HG03460 (cell line): Measurements from ENCODE around the gene LAPTM5.
"Not testable (repeated sequence)": the region's sequence is repeated elsewhere in the genome, so short reads cannot be mapped to it uniquely, and the experiment has no call there.

Source experiments
- ATAC-seq: cut with Tn5 transposase; IDR thresholded peaks from one replicate; pipeline ENCODE4 v1.9.1; 2021; ENCODE audit not compliant: unreplicated experiment

The LAPTM5 gene

DNA sequence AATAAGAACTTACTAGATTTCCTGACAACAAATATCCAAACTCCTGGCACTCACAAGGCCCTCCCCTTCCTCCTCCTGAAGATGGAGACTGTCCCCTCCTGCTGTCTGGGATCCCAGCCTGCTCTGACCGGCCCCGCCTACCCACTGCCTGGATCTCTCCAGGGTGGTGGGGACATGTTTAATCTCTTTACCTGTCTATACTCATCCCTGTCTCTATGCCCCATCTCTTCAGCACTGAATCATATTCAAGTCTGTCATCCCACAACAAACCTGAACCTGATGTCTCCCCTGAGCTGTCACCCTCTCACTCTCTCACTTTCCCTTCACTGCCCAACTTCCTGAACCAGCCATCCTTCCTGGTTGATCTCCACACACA lies 56.3 kb downstream of the LAPTM5 start:
- no peak for ATAC-seq

GRCh38 chr1:30700528-30701257 lies 56.9 kb downstream of the LAPTM5 start:
- ATAC-seq: no peak

DNA sequence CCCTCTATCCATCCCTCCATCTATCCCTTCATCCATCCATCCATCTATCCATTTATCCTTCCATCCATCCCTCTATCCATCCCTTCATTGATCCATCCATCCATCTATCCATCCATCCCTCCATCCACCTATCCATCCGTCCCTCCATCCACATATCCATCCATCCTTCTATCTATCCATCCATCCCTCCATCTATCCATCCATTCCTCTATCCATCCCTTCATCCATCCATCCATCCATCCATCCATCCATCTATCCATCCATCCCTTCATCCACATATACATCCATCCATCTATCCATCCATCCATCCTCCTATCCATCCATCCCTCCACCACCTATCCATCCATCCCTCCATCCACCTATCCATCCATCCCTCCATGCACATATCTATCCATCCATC lies 57.8 kb downstream of the LAPTM5 start:
- ATAC-seq: no peak

DNA sequence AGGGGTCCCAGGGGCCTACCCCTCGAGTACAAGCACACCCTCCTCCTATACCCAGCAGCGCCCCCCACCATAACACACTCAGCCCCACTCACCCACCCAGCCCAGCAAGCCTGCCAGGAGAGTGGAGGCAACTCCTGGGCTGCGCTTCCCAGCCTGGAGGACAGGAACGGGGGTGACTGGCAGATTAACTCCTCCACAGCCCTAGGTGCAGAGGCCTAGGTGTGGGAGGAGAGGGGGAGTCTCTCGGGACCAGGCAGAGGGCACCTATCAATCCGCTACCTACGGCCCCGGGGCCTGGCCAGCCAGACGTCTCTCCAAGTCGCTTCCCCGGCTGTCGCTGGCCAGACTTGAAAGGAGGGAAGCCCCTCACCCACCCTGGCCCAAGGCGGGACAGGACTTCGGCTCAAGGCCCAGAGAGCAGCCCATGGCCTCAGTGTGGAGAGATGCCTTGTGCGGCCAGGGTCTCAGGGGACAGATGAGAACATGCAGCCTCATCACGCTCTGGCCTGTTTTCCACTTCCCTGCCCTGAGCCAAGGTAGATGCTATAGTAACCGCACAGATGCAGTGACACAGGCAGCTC lies 59.1 kb downstream of the LAPTM5 start:
- no peak for ATAC-seq

- no peak for ATAC-seq
Observed at GRCh38 chr1:30697571-30698376, 59.8 kb downstream of the LAPTM5 start.

GRCh38 chr1:30696831-30697230 lies 60.7 kb downstream of the LAPTM5 start:
- no peak for ATAC-seq

- ATAC-seq: no peak
Observed at GRCh38 chr1:30695439-30695841, 62.1 kb downstream of the LAPTM5 start.

- ATAC-seq: no peak
Observed at GRCh38 chr1:30694280-30695175, 63.0 kb downstream of the LAPTM5 start.

DNA sequence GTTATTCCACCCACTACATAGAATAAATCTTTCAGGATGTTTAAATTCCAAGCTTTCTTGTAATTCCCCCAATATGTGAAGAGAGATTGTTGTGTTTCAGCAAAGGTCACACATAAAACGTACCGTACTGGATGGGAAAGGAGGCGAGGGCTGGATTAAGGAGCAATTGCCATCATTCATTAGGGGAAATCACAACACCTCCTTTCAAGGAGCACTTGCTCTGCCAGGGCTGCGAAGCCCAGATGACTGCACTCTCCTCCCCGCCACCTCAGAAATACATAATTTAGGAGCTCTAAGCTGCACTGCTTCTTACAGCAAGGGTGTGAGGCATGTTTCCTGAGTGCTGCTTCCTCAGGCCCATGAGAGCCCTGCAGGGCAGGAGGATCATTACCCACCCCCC lies 63.8 kb downstream of the LAPTM5 start:
- ATAC-seq: no peak

- no peak for ATAC-seq
Observed at GRCh38 chr1:30693366-30693765, 64.2 kb downstream of the LAPTM5 start.

DNA sequence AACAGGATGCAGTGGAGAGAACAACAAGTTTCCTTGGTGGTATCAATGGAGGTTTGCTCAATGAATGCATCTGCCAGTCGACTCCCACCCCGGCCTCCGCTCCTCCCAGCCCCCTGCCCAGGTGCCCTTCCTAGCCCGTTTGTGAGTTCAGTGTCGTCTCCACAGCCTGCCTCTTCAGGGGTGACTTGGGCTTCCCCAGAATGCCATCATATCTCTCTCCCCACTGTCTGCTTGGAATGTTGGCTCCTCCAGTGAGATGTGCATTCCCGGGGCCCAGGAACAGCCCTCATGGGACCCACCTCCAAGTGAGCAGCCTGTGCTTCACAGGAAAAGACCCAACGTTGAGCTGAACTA lies 64.6 kb downstream of the LAPTM5 start:
- ATAC-seq: no peak

- no peak for ATAC-seq
Observed at GRCh38 chr1:30692201-30692947, 65.2 kb downstream of the LAPTM5 start.

DNA sequence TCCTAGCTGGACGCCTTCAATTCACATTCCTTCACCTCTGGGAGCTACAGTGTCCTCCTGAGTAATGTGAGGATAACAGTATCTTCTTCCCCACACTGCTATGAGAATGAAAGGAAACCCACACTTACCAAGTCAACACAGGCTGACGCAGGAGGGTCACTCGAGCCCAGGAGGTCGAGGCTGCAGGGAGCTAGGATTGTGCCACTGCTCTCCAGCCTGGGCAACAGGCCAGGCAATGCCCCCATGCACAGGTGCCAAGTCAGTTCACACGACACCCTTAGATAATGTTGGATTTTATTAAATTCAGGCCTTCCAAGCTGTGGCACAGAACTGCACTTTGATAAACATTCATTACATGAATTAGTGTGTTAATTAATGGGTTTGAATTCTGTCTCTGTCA lies 66.1 kb downstream of the LAPTM5 start:
- ATAC-seq: no peak

DNA sequence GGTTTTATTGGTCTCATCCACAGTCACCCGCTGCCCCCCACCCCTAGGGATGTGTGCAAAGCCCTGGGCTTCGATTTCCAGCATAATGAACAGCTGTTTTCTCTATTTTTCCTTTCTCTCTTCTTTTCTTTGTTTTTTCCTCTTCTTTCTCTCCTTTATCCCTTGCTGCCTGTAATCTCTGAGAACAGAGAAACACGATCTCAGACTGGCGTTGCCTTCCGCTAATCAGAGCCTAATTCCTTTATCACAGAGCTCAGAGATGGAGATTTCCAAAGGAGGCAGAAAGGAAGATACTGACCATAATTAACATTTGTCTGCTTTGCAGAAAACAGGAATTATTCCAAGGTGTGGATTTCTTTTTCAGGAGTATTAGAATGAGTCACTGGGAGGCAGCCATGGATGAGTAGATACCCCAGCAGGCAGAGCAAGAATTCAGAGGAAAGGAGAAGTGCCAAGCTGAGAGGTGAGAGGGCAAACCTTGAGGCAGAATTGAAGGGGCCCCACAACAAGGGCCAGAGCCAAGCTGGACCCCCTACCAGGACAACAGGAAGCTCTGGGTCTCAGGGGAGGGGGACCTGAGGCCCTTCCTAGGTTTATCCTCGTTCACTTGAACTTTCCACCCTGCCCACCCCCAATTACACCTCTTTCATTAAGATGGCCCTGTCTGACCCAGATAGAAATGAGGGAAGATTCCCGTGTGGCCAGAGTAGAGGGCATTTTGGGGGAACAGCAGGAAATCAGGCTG lies 67.5 kb downstream of the LAPTM5 start:
- ATAC-seq: no peak

- no peak for ATAC-seq
Observed at GRCh38 chr1:30688920-30689794, 68.4 kb downstream of the LAPTM5 start.

- ATAC-seq: not testable (repeated sequence)
Observed at GRCh38 chr1:30688516-30688915, 69.1 kb downstream of the LAPTM5 start.

- no peak for ATAC-seq
Observed at GRCh38 chr1:30687886-30688285, 69.7 kb downstream of the LAPTM5 start.

GRCh38 chr1:30686236-30686935 lies 71.2 kb downstream of the LAPTM5 start:
- ATAC-seq: no peak
